ENCODE results near the gene MOB3A.
"Not testable (repeated sequence)": the region's sequence is repeated elsewhere in the genome, so short reads cannot be mapped to it uniquely, and the experiment has no call there.

Gene MOB3A

GRCh38 chr19:2096034-2096479, at the start of gene MOB3A:
TSS of gene MOB3A (minus strand) at chr19:2096326. CDS start at chr19:2078560, 17,766 bp downstream.
- DNase-seq (ENCODE audit: low read depth) = peak; percentile 50

- no peak for DNase-seq (ENCODE audit: low read depth)
Observed at GRCh38 chr19:2145831-2146241, 49.7 kb upstream of the MOB3A start.

GRCh38 chr19:2144190-2144589, 48.1 kb upstream of the MOB3A start:
- DNase-seq (ENCODE audit: low read depth) = no peak

GRCh38 chr19:2142173-2142829, 46.2 kb upstream of the MOB3A start:
- no peak for DNase-seq (ENCODE audit: low read depth)

GRCh38 chr19:2140138-2140569, 44.0 kb upstream of the MOB3A start:
- no peak for DNase-seq (ENCODE audit: low read depth)

- no peak for DNase-seq (ENCODE audit: low read depth)
Observed at GRCh38 chr19:2139385-2140137, 43.4 kb upstream of the MOB3A start.

GRCh38 chr19:2138061-2138728, 42.1 kb upstream of the MOB3A start:
- DNase-seq (ENCODE audit: low read depth) = no peak

GRCh38 chr19:2136796-2137195, 40.7 kb upstream of the MOB3A start:
- DNase-seq (ENCODE audit: low read depth) = no peak

GRCh38 chr19:2135474-2136402, 39.6 kb upstream of the MOB3A start:
- no peak for DNase-seq (ENCODE audit: low read depth)

GRCh38 chr19:2132731-2133490, 36.8 kb upstream of the MOB3A start:
- DNase-seq (ENCODE audit: low read depth) = no peak

- DNase-seq (ENCODE audit: low read depth) = no peak
Observed at GRCh38 chr19:2132191-2132590, 36.1 kb upstream of the MOB3A start.

- not testable (repeated sequence) for DNase-seq (ENCODE audit: low read depth)
Observed at GRCh38 chr19:2131012-2131975, 35.2 kb upstream of the MOB3A start.

- no peak for DNase-seq (ENCODE audit: low read depth)
Observed at GRCh38 chr19:2129892-2130770, 34.0 kb upstream of the MOB3A start.

GRCh38 chr19:2129486-2129885, 33.4 kb upstream of the MOB3A start:
- no peak for DNase-seq (ENCODE audit: low read depth)

GRCh38 chr19:2129022-2129421, 32.9 kb upstream of the MOB3A start:
- no peak for DNase-seq (ENCODE audit: low read depth)

GRCh38 chr19:2128252-2128651, 32.1 kb upstream of the MOB3A start:
- not testable (repeated sequence) for DNase-seq (ENCODE audit: low read depth)

GRCh38 chr19:2127758-2128157, 31.6 kb upstream of the MOB3A start:
- DNase-seq (ENCODE audit: low read depth) = no peak

- DNase-seq (ENCODE audit: low read depth) = no peak
Observed at GRCh38 chr19:2126879-2127518, 30.9 kb upstream of the MOB3A start.

All from HS-5 (cell line).